Left forelimb (tissue), 1 donor: ENCODE measurements around the gene PC.
"Not testable (repeated sequence)": the region's sequence is repeated elsewhere in the genome, so short reads cannot be mapped to it uniquely, and the experiment has no call there.

Experiments
- DNase-seq: peaks from one replicate; pipeline ENCODE4 v3.0.0-alpha.2; 2018; ENCODE audit warnings: low spot score

Gene PC

DNA sequence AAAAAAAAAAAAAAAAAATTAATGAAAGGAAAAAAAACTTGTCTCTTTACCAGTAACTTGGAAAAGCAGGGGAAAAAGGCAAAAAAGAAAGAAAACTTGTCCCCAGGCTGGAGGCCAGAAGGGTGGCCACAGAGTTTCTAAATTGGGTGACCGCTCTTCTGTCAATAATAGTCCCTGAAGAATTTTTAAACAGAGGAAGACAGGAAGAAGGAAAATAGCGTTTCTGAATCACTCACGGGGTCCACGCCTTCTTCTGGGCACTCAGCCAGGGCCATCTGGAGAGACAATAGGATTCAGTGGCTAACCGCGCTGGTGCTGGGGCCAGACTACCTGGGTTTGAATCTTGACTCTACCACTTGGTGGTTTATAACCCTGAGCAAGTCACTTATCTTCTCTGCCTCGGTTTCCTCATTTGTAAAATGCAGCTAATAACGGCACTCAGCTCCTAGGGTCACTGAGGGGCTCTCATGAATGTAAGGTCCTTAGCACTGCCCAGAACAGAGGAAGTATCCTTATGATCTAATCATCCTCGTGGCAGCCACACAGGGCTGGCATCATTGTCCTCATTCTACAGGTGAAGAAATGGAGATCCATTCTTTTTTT is 23.9 kb upstream of the PC start:
- DNase-seq: peak; percentile 76

DNA sequence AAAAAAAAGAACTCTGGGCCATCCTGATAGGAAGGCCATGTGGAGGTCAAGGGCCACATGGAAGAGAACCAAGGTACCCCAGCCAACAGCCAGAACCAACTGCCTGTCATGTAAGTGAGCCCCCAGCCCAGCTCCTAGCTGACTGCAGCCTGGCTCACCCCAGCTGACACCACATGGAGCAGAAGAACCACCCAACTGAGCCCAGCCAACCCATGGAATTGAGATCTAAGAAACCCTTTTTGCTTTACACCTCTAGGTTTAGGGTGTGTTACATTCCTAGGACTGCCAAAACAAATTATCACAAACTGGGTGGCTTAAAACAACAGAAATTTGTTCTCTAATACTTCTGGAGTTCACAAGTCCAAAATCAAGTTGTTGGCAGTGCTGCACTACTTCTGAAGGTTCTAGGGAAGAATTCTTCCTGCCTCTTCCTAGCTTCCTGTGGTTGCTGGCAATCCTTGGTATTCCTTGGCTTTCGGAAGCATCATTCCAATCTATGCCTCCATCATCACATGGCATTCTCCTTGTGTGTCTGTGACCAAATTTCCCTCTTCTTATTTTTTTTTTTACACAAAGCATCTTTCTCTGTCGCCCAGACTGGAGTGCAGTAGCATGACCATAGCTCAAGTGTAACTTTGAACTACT is 21.3 kb upstream of the PC start:
- DNase-seq: no peak

DNA sequence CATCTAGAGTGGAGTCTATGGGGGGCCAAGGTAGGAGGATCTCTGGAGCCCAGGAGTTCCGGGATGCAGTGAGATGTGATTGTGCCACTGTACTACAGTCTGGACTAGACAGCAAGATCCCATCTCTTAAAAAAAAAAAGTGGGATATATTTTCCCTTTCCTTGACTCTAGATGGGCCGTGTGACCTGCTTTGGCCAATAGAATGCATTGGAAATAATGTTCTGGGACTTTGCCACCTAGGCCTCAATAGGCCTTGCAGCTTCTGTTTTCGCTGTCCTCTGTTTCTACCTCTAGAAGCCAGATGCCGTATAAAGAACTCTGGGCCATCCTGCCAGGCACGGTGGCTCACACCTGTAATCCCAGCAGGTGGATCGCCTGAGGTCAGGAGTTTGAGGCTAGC is 20.5 kb upstream of the PC start:
- no peak for DNase-seq

DNA sequence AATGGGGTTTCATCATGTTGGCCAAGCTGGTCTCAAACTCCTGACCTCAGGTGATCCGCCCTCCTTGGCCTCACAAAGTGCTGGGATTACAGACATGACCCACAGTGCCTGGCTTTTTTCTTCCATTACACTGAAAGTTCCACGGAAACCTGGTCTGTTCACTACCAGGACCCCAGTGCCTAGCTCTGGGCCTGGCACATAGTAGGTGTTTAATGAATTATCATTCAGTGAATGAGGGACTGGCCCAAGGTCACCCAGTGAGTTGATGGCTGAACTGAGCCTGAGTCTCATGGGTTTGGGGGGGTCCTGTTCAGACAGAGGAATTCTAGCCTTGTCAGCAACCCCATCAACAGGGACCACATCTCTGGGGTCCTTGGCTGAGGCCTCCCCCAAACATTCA is 20.0 kb upstream of the PC start:
- DNase-seq: no peak

DNA sequence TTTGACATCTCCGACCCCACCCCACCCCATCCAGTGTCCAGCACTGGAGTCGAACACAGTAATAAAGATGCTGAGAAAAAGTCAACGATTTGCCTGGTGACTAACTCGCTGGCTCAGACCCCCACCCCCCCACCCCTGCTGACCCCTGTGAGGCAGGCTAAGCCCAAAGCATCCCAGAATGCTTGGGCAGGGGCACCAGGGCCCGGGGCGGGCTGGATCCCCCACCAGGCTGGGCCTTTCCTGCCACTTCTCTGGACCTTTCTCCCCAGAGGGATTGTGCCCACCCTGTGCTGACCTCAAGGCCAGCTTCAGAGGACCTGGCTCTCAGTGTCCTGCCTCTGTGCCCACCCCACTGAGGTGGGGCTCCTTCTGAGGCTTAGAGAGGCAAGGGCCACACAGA is 18.7 kb upstream of the PC start:
- no peak for DNase-seq

DNA sequence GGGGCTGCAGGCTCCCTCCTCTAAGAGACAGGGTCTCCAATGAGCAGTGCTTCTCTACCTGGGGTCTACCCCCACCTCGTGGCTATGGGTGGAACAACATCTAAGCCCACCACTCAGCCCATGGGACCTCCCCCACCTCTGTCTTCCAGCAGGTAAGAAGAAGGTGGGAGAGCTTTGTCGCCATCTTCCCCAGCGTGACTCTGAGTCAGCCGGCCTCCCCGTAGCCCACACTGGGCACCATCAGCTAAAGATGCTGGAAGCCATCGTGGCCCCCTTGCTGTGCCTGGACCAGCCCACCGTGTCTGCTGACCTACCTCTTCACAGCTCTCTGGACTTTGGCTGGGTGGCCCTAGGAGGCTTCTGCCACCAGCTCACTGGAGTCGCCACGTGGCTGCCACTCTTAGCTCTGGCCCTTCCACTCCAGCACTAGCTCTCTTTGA is 17.9 kb upstream of the PC start:
- DNase-seq: no peak

DNA sequence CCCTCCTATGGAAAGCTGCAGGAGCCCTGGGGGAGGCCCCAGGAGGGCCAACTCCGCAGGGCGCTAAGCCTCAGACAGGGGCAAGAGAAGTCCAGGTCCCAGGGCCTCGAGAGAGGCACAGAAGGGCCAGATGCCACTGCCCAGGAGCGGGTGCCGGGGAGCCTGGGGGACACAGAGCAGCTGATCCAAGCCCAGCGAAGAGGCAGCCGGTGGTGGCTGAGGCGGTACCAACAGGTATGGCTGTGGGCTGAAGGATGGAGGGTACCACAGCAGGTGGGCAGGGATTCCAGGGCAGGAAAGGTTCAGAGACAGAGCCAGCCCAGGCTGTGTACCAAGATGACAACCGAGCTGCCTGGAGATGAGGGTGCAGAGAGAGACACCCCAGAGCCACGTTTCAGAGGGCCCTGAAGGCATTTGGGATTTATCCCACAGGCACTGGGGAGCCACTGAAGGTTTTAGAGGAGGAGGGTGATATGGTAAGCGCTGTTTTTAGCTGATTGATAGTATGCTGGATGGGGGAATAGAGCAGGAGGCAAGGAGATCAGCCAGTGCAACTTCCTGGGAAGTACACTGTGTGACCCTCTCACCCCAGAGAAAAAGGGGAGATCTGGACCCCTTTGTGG is 17.3 kb upstream of the PC start:
- no peak for DNase-seq

DNA sequence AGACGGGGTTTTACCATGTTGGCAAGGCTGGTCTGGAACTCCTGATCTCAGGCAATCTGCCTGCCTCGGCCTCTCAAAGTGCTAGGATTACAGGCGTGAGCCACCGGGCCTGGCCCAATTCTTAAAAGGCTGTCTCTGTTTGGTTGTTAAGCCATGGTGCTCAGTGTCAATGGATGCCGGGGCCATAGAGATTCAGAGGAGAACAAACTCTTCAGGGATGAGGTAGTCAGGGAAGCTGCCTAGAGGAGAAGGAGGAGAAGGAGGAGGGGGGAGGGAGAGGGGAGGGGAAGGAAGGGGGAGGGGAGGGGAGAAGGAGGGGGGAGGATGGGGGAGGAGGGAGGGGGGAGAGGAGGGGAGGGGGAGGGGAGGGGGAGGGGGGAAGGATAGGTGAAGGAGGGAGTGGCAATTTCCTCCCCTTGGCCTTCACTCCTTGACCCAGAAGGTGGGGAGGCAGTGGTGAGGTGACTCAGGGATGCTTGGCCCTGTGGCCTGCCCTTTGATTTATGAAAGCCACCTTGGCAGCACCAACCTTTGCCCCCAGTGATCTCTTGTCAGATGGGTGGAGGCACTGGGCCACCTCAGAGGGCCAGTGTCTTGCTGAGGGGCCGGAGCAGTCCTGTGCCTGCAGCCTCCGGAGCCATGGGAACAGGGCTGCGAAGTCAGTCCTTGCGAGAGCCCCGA is 16.7 kb upstream of the PC start, which contains the start of gene C11orf86:
Gene C11orf86 (plus strand): TSS at position 581 of the 681 bp plus-strand sequence. CDS start 59 bp downstream, at position 640.
- DNase-seq: no peak

DNA sequence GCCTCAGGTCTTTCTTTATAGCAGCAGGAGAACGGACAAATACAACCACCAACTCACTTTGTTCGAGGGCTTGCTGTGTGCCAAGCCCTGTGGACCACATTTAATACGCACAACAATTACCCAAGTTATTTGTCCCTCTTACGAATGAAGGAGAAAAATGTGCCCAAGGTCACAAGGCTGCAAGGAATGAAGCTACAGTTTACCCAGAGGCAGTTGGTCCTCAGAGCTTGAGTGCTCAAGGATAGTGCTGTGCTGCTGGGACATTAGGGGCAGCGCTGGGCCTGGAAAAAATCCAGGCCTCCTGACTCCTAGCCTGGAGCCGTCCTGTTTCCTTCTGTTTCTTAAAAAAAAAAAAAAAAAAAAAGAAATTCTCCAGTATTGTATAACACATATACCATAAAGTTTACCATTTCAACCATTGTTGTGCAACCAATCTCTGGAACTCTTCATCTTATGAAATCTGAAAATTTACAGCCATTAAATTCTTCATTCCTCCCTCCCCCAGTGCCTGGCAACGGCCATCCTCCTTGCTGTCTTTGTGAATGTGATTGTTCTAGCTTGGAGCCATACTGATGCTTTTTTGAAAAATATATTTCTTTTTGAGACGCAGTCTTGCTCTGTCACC is 15.9 kb upstream of the PC start:
- DNase-seq: no peak

DNA sequence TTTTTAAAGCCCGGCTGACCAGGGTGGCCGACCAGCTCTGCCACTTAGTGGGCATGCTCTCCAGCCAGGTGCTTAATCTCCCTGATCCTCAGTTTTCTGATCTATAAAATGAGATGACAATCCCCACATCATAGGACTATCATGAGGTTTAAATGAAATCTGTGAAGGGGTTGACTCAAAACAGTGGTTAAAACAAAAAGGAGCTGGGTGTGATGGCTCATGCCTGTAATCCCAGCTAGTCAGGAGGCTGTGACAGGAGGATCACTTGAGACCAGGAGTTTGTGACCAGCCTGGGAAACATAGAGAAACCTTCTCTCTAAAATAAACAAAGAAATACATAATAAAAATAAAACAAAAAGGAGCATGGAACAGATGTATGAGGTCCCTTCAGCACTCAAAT is 13.3 kb upstream of the PC start:
- DNase-seq: no peak

DNA sequence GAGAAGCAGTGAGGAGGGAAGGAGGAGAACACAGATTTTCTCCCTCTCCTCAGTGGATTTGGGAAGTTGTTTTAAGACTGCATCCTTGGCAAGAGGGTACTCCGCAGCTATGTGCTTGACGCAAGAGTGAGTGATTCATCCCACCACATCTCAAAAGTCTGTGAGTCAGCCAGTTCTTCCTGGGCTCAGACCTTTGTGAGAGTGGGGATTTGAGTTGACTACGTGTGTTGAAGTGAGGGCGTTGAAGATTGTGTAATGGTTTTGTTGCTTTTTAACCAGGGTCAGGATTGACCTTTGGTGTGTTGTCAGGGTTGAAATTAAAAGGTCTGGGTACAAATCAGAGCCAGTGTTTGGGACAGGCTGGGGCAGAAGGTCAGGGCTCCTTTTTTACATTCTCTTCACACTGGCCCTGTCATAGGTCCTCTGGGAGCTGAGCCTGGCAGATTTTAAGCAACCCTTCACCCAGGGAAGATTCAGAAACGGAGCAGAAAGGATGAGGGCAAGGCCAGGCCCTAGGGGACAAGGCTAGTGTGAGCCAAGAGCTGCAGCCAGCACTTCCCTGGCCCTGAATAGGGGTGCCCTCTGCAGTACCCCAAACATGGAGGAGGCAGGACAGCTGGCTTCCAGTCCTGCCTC is 12.7 kb upstream of the PC start:
- no peak for DNase-seq

DNA sequence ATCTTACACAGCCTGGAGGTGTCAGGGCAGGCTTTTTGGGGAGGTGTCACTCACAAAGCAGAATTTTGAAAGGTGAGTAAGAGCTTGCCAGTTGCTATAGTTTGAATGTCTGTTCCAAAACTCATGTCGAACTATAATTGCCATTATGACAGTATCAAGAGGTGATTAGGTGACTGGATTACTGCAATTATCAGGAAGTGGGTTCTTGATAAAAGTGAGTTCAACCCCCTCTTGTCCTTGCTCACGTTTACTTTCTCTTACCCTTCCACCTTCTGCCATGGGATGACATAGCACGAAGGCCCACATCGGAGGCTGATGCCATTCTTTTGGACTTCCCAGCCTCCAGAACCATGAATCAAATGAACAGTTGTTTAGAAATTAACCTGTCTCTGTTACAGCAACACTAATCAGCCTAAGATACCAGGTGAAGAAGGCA is 12.2 kb upstream of the PC start:
- DNase-seq: no peak

DNA sequence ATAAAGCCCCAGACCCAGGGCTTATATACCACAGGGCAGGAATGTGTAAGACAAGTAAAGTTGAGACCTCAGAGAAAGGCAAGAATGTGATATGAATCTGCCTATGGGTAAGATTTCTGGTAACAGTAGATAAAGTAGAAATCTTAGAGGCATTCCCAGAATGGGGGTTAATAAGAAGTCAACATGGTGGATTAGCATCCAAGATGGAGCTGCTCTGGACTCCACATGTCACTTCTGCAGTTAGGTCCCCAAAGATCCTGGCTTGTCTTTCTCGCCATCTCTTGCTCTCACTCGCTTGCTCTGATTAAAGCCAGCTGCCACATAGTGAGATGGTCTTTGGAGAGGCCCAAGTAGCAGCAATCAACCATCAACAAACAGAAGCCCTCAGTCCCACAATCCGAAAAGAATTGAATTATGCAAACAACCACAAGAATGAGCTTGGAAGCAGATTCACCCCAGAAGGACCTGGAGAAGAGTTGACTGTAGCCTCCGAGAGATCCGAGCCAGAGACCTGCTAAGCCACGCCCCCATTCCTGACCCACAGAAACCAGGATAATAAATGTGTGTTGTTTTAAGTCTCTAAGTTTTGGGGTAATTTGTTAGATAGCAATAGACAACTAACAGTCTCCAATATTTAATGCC is 11.5 kb upstream of the PC start:
- DNase-seq: no peak

DNA sequence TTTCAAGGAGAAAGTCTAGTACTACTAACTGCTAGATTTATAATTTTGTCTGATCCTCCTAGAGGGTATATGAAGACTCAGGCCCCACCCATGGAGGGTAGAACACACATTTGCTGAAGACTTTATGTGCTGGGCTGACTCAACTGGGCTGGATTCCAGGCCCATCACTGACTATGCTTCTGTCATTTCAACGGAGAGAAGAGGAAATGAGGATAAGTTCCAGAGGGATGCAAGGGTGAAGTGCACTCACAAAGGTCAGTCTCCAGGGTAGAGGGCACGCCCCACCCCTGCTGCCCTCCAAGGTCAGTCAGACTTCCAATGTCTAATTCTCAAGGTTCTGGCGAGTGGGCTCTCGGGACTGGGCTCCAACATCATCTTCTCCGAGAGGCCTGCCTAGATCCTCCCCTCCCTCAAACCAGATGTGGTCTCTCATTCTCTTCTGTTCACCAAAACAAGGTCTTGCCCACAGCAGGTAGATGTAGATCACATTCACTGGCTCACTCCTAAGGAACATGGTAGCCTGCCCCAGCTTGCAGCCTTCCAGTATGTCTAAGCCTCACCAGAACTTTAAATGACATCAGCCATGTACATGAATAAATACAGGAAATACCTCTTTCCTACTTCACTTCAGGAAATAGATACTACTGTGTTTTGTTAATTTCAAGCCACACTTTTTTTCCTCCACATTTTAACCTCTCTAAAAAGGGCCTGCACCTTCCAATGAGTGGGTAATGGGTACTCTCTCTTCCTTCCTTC is 9.7 kb upstream of the PC start:
- no peak for DNase-seq

DNA sequence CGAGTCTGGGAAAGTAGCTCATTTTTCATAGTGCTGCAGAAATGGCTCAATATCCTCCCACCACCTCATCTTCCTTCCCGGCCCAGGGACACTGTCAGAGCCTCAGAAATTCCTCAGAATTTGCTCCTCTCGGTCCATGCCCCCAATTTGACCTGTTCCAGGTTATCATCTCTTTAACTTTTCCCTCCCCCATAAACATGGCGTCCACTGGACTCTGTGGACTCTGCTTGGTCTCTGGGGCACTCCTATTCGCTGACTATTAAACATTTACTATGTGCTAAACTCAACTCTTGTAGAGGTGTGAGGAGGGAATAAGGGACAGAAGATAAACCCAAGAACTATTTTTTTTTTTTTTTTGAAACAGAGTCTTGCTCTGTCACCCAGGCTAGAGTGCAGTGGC is 8.2 kb upstream of the PC start:
- no peak for DNase-seq

DNA sequence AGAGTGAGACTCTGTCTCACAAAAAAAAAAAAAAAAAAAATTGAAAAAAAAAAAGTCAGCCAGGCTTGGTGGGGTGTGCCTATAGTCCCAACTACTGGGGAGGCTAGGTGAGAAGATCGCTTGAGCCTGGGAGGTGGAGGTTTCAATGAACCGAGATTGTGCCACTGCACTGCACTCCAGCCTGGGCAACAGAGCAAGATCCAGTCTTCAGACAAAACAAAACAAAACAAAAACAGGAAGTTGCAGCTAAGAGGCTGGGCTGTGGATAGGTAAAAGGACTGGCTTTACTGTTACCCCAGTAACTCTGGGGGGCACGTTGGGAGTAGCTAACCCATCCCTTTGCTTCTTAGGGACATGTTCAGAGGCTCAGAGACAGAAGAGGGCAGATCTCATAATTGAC is 6.3 kb upstream of the PC start:
- no peak for DNase-seq

DNA sequence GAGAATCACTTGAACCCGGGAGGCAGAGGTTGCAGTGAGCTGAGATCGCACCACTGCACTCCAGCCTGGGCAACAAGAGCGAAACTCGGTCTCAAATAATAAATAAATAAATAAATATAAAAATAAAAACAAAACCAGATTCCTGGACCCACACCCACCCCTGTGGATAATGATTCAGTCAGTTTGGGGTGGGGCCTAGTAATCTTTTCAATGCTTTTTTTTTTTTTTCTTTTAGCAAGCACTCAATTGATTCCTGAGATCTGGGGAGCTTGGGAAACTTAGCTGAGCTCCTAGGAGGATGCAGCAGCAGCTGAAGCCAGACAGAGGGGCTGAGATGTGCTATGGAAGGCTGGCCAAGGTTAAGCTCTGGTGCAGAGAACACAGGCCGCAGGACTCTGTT is 4.6 kb upstream of the PC start:
- no peak for DNase-seq

DNA sequence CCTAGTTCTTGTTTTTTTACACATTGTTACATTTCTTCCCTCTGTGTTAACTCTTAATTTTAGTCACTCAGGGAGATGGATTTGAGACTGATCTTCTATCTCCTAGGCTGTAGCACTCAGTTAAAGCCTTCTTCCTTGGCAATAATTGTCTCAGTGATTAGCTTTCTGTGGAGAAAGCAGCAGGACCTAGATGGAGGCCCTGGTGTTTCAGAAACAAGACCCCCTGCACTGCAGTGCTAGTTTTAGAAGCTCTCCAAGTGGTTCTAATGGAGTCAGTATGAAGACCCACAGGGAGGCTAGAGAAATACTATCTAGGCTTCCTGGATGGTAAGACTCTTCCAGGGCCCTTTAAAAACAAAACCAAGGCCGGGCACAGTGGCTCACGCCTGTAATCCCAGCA is 4.1 kb upstream of the PC start:
- no peak for DNase-seq

DNA sequence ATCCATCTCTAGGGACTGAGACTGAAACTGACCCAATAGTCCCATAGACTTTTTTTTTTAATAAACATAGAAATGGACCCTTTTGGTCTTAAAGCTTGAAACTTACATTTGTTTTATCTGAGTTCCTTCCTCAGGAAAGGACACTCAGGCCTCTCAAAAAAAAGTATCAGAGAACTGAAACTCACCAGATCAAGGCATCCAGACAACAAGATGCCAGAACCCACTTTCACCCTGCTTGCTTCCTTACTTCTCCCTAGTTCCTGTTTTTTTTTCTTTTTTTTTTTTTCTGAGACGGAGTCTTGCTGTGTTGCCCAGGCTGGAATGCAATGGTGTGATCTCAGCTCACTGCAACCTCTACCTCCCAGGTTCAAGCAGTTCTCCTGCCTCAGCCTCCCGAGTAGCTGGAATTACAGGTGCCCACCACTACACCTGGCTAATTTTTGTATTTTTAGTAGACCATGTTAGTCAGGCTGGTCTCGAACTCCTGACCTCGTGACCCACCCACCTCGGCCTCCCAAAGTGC is 3.6 kb upstream of the PC start:
- DNase-seq: not testable (repeated sequence)

DNA sequence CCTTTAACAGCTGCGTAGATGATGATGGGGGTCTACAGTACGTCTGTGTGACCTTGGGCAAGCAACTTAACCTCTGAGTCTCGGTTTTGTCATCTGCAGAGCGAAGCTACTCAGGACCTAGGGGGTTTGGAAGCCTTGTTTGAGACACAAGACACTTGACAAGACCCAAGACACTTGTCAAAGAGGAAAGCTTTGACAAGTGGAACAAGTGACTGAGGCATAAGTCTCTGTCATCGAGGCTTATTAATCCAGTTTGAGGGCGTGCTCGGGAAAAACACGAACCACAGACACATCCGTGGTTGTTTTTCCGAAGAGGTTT is 732 bp upstream of the PC start:
- no peak for DNase-seq

DNA sequence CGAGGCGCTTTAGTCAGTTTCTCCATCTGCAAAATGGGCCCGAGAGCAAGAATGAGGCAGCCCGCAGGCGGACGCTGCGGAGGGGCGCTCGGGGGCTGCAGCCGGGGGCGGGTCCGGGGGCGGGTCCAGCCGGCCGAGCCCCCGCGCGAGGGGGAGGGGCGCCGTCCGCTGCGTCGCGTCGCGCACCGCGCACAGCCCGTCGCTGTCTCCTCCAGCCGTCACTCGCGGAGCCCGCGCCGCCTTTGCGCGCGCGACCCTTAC is 282 bp downstream of the PC start:
- no peak for DNase-seq
